ENCODE data around the gene SYT6.

DNA sequence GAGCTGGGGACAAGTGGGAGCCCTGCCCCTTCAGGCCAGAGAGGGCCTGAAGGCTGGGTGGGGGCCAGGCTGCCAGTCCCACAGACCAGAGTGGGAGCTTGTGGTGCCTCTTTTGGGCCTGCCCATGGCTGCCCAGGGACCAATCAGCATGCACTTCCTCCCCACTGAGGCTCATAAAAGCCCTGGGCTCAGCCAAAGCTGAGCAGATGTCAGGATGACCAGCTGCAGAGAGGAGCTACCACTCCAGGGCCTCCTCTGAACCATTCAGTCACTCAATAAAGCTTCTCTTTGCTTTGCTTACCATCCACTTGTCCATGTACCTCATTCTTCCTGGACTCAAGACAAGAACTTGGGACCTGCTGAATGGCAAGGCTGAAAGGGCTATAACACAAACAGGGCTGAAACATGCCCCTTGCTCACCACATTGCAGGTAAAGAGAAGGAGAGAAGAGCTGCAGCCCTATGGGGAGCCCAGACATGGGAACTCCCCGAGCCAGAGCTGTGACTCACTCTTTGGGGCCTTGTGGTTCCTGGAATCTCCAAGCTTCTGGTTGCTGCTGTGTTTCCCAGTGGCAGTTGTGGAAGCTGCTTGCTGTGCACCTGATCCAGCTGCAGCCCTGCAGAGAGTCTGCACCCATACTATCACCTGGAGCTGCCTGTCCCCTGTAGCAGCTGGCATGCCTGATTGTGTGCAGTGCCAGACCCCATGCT, 92.4 kb downstream of the SYT6 start:
- TF ChIP-seq POLR2A (IDR thresholded peaks at IDR 0.05) = no peak
- TF ChIP-seq, protein P1, sequence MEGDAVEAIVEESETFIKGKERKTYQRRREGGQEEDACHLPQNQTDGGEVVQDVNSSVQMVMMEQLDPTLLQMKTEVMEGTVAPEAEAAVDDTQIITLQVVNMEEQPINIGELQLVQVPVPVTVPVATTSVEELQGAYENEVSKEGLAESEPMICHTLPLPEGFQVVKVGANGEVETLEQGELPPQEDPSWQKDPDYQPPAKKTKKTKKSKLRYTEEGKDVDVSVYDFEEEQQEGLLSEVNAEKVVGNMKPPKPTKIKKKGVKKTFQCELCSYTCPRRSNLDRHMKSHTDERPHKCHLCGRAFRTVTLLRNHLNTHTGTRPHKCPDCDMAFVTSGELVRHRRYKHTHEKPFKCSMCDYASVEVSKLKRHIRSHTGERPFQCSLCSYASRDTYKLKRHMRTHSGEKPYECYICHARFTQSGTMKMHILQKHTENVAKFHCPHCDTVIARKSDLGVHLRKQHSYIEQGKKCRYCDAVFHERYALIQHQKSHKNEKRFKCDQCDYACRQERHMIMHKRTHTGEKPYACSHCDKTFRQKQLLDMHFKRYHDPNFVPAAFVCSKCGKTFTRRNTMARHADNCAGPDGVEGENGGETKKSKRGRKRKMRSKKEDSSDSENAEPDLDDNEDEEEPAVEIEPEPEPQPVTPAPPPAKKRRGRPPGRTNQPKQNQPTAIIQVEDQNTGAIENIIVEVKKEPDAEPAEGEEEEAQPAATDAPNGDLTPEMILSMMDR (IDR thresholded peaks at IDR 0.05 in 8 of 11, conservative IDR thresholded peaks at IDR 0.05 in 3 of 11) = no peak
